Hepatocyte (in vitro differentiated cells): Measurements from ENCODE around the gene RGS10.

Experiments used
- CTCF ChIP-seq: fragments of 200-600 bp; sonication (generic); IDR thresholded peaks from 2 replicates; pipeline ENCODE4 v1.5.1; 2016; ENCODE audit warnings: antibody characterized with exemption, mild to moderate bottlenecking; ENCODE audit not compliant: poor library complexity
- EZH2phosphoT487 ChIP-seq: fragments of 200-600 bp; sonication (generic); IDR thresholded peaks from one replicate; pipeline ENCODE4 v1.6.1; 2018; ENCODE audit warnings: antibody characterized with exemption, mild to moderate bottlenecking, low read depth, moderate library complexity; ENCODE audit not compliant: unreplicated experiment, severe bottlenecking

DNA sequence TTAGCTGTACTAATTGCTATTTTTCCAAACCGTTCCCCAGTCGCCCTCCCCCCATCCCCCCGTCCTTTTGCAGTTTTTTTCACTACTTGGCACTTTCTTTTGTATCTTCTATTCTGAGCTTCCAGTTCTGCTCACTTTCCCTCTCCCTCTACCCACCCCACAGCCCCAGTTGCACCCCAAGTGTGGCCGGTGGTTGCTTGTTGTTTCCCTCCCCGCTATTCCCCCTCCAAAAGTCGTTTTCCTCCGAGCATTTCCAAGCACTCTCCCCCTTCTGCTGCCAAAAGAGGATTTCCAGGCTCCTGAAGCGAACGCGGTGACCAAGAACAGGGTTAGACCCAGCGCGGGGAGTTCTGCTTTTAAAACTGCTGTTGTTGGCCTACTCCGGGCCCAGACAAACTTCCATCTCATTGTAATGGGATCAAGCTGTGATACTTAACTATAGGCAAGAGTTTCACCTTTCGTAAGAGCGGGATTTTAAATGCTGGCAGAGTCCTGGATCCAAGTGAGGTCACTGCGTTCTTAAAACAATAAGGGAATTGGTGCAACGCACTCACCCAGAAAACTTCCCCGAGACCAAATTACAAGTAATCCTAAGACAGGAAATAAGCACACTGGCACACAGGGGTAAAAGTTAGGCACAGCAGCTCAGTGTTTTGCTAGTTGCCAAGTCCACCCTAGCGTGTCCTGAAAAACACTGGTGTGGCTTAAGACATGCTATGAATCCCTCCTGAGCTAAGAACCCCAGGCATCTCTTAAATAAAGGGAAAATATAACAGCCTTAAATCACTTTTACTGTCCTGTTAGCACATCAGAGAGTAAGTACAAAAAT lies 1.5 kb upstream of the RGS10 start:
- no peak for TF ChIP-seq CTCF
- TF ChIP-seq EZH2phosphoT487 = no peak
